Transverse colon (tissue), 4 donors: ENCODE data around the gene COMMD1. TPM values are rescaled to one million over a fixed set of nuclear protein-coding genes. Genes with fewer than 3 reads are reported as not detected.
"Not testable (repeated sequence)": the region's sequence is repeated elsewhere in the genome, so short reads cannot be mapped to it uniquely, and the experiment has no call there.

Source experiments
- DNase-seq: peaks from one replicate; pipeline ENCODE4 v3.0.0-alpha.2; 2019
- H3K27ac ChIP-seq, 4 donors: fragments of 200-600 bp; sonication (generic); 2 replicates each; pipeline ENCODE4 v1.5.1; 2016 to 2018; ENCODE audit warnings: inconsistent platforms in 4 of 4
- H3K27me3 ChIP-seq: fragments of 200-600 bp; sonication (generic); 2 replicates; pipeline ENCODE4 v1.5.1; 2017; ENCODE audit warnings: inconsistent platforms
- H3K36me3 ChIP-seq, 4 donors: fragments of 200-600 bp; sonication (generic); 2 replicates each; pipeline ENCODE4 v1.5.1; 2017 to 2019; ENCODE audit warnings: inconsistent platforms in 4 of 4
- H3K4me1 ChIP-seq, 4 donors: fragments of 200-600 bp; sonication (generic); 2 replicates each; pipeline ENCODE4 v1.5.1; 2017 to 2020; ENCODE audit warnings: inconsistent platforms in 4 of 4
- H3K4me3 ChIP-seq, 4 donors: fragments of 200-600 bp; sonication (generic); 1 replicate in 1 of 4; 2 replicates in 3 of 4; pipeline versions ENCODE4 v1.5.1 to v1.6.1; 2017 to 2019; ENCODE audit warnings: inconsistent platforms in 4 of 4
- H3K9me3 ChIP-seq, 2 donors: fragments of 200-600 bp; sonication (generic); 2 replicates each; pipeline ENCODE4 v1.5.1; 2017 to 2019; ENCODE audit warnings: inconsistent platforms in 2 of 2
- CTCF ChIP-seq, 5 experiments: fragments of 200-600 bp in 3 of 5; fragments of 450-650 bp in 2 of 5; sonication (generic) in 3 of 5; IDR thresholded peaks; 1 replicate in 2 of 5; 2 replicates in 3 of 5; pipeline ENCODE4 v1.5.1; 2016 to 2017; ENCODE audit warnings: antibody characterized with exemption in 5 of 5, inconsistent platforms in 3 of 5, mild to moderate bottlenecking in 2 of 5, moderate library complexity in 1 of 5
- EP300 ChIP-seq: sonication (generic); formaldehyde crosslinking; IDR thresholded peaks from one replicate; pipeline ENCODE4 v1.6.1; 2017; ENCODE audit warnings: antibody characterized with exemption, low read depth
- POLR2A ChIP-seq: fragments of 450-650 bp; IDR thresholded peaks from one replicate; pipeline ENCODE4 v1.6.1; 2016; ENCODE audit warnings: antibody characterized with exemption, mild to moderate bottlenecking, moderate library complexity
- POLR2AphosphoS5 ChIP-seq, 3 donors: sonication (generic); formaldehyde crosslinking; IDR thresholded peaks; one replicate each; pipeline ENCODE4 v1.6.1; 2016; ENCODE audit warnings: antibody characterized with exemption in 3 of 3
- WGBS, 2 donors: methylation state at CpG; one replicate each; pipeline ENCODE4 v1.1.5; 2018; ENCODE audit warnings: low coverage in 1 of 2; 5-methylcytosine and 5-hydroxymethylcytosine counted together
- in situ Hi-C, 4 donors: fragments of 200-750 bp; cut with MboI; loops; one replicate each; pipeline versions ENCODE4 v1.15.0 to v1.15.1; 2017; ENCODE audit warnings: low sequenced_read_pairs in 3 of 4, low pct_ligation_motif_present in 1 of 4, low pct_unique_long_range_greater_than_20kb in 1 of 4
- intact Hi-C: fragments of 100-400 bp; cut with DNase I; formaldehyde crosslinking; loops from one replicate; pipeline ENCODE4 v1.15.1; 2023; ENCODE audit warnings: low total_unique reads
- total RNA-seq, 4 donors: library from RNA; depleted of rRNA; stranded (reverse); fragments of >200 nt; gene quantifications; one replicate each; pipeline ENCODE4 v1.1.0, GENCODE V29; 2016

Gene COMMD1
- total RNA-seq, 4 donors from 2014 or later: 28.9 to 61.0 (median 36.8) TPM

- no peak overlapping the region for H3K27ac ChIP-seq
- 75 to 84% methylated on average over 5 to 6 of the region's 6 CpGs for WGBS, 2 donors
- intact Hi-C loops: no loop called here
These were observed 251.5 kb downstream of the COMMD1 start for GRCh38 chr2:62156861-62157496.

DNA sequence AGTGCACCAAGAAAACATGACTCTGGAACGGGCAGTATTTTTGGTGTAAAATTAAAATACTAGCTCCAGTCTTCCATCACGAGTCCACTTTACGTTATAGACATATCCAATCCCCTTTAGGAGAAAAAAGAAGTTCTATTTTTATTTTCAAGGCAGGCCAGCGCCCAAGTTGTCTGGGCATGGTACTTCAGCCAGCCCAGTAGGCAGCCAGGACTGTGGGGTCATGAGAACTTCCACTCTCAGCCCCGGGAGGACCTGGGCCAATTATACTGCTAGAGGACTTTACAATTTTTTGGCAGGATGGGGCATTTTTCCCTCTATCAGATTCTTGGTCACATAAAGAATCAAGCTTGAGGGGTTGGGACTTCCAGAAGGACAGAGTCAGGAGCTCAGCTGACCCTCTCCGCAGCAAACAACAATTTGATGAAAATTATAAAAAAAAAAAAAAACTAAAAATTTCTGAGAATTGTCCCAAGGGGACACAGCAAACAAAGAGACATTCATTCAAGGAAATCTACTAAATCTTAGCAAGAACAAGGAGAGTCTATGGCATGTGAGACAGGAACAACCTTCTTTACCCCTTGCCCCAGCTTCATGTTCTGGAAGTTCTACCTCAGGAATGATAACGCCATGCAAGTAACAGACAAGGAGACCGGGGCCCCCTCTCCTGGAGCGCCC lies 253.1 kb downstream of the COMMD1 start:
- Histone ChIP-seq H3K4me1 (no peaks in the 10 kb centered on the region), H3K27ac (no peak overlapping the region), H3K36me3 (no peaks in the 10 kb centered on the region), H3K9me3 (no peaks in the 10 kb centered on the region), H3K27me3 (no peaks in the 10 kb centered on the region), H3K4me3 (no peak overlapping the region)
- TF ChIP-seq CTCF (IDR thresholded peaks at IDR 0.05) (no peak), POLR2AphosphoS5 (IDR thresholded peaks at IDR 0.05) (no peak)
- intact Hi-C loops (no loop called here), in situ Hi-C loops (no loop called here)
- WGBS, 2 donors: 85 to 90% methylated on average over 4 to 9 of the region's 9 CpGs
- DNase-seq: no peak

More at GRCh38 chr2:62156861-62157496, 251.5 kb downstream of the COMMD1 start:
- Histone ChIP-seq H3K4me1 (no peaks in the 10 kb centered on the region), H3K9me3 (no peaks in the 10 kb centered on the region), H3K27me3 (no peaks in the 10 kb centered on the region), H3K36me3 (no peaks in the 10 kb centered on the region), H3K4me3 (no peak overlapping the region)
- in situ Hi-C loops: no loop called here
- TF ChIP-seq CTCF (IDR thresholded peaks at IDR 0.05) (no peak), EP300 (no peak), POLR2A (no peak), POLR2AphosphoS5 (IDR thresholded peaks at IDR 0.05) (no peak)
- no peak for DNase-seq

- H3K27me3 ChIP-seq, H3K27ac ChIP-seq, H3K9me3 ChIP-seq, H3K4me3 ChIP-seq, in situ Hi-C loops, DNase-seq, H3K4me1 ChIP-seq, intact Hi-C loops, H3K36me3 ChIP-seq: not testable (repeated sequence)
- 94% methylated on average over 9 of the region's 9 CpGs; no CpG with 5 or more reads in 1 of the 2 donors for WGBS, 2 donors
These were observed 255.2 kb downstream of the COMMD1 start for GRCh38 chr2:62160691-62161090.

- TF ChIP-seq POLR2A (no peak), POLR2AphosphoS5 (IDR thresholded peaks at IDR 0.05) (no peak), CTCF (IDR thresholded peaks at IDR 0.05) (no peak), EP300 (no peak)
- 93 to 95% methylated on average over 3 of the region's 3 CpGs for WGBS, 2 donors
- Histone ChIP-seq H3K4me1 (no peaks in the 10 kb centered on the region), H3K27me3 (no peaks in the 10 kb centered on the region), H3K27ac (no peak overlapping the region), H3K9me3 (no peaks in the 10 kb centered on the region), H3K4me3 (no peak overlapping the region), H3K36me3 (no peaks in the 10 kb centered on the region)
- intact Hi-C loops (no loop called here), in situ Hi-C loops (no loop called here)
- no peak for DNase-seq
These were observed 257.8 kb downstream of the COMMD1 start for GRCh38 chr2:62163106-62163831.
